OCI-LY3 (cell line): ENCODE measurements around the gene COL9A2.

Source experiments
- CTCF ChIP-seq: fragments of 200-600, 300-600 bp; sonication (generic); IDR thresholded peaks from 2 replicates; pipeline ENCODE4 v1.5.1; 2014; ENCODE audit warnings: antibody characterized with exemption, low read length, low read depth
- EZH2phosphoT487 ChIP-seq: fragments of 200-600 bp; shearing (Covaris generic); IDR thresholded peaks from 2 replicates; pipeline ENCODE4 v1.6.1; 2018; ENCODE audit warnings: antibody characterized with exemption, mixed run types, low read depth

- TF ChIP-seq CTCF (no peak), EZH2phosphoT487 (no peak)
Observed at GRCh38 chr1:40270152-40270834, 46.8 kb downstream of the COL9A2 start.
